ENCODE data around the gene KIRREL1. TPM values are rescaled to one million over a fixed set of nuclear protein-coding genes. Genes with fewer than 3 reads are reported as not detected.

Gene KIRREL1
- total and polyA plus RNA-seq, 2 of the 13 experiments (the other 11 are each of a cell fraction or from before 2014, with no cell fraction given): 0.02 to 0.03 TPM

- H4K20me1 ChIP-seq (ENCODE audit: insufficient read depth, low read length): no peaks in the 10 kb centered on the region
- peak; percentile 84 for ATAC-seq
- no peak for TF ChIP-seq ZNF737 (CRISPR knock-in tag; IDR thresholded peaks at IDR 0.05; ENCODE audit: borderline replicate concordance)
- TF ChIP-seq ZNF263 (CRISPR knock-in tag; IDR thresholded peaks at IDR 0.05): peak; percentile 61
- TF ChIP-seq ZNF232 (CRISPR knock-in tag; IDR thresholded peaks at IDR 0.05; ENCODE audit: borderline replicate concordance): no peak
- peak; percentile 18 for TF ChIP-seq YY1 (IDR thresholded peaks at IDR 0.05; ENCODE audit: insufficient read depth, insufficient replicate concordance, low read depth, low read length)
- no peak for TF ChIP-seq PAF1 (CRISPR knock-in tag; IDR thresholded peaks at IDR 0.05)
- peak; percentile 39 for TF ChIP-seq HNRNPLL (IDR thresholded peaks at IDR 0.05; ENCODE audit: low read depth, low read length, poor library complexity, severe bottlenecking)
- TF ChIP-seq ZFYVE20 (CRISPR knock-in tag; IDR thresholded peaks at IDR 0.05; ENCODE audit: borderline replicate concordance, low read depth): no peak
- no peak for TF ChIP-seq GABPA (IDR thresholded peaks at IDR 0.05; ENCODE audit: low read depth, low read length)
- no peak for TF ChIP-seq GABPA (CRISPR knock-in tag; IDR thresholded peaks at IDR 0.05; ENCODE audit: low read depth)
- TF ChIP-seq ATF7 (IDR thresholded peaks at IDR 0.05): peak; percentile 74
- no peak for TF ChIP-seq ATF7 (CRISPR knock-in tag; IDR thresholded peaks at IDR 0.05)
- 0 out of 2 replicates have a peak, but pooled peaks have one; percentile 19 for TF ChIP-seq CREB1 (IDR thresholded peaks at IDR 0.05)
- no peak for TF ChIP-seq CREB1 (CRISPR knock-in tag; IDR thresholded peaks at IDR 0.05)
- no peaks in the 10 kb centered on the region for H3K4me1 ChIP-seq (ENCODE audit: insufficient read depth, low read length)
- H3K9me3 ChIP-seq (ENCODE audit: low read length): peaks cover 9% of the 10 kb centered on the region
- in situ Hi-C loops (cut with HindIII; ENCODE audit: extremely low pct_ligation_motif_present, low pct_unique_long_range_greater_than_20kb) (no loop called here), intact Hi-C loops (cut with micrococcal nuclease; ENCODE audit: unreplicated experiment) (no loop called here)
- 34% methylated on average over 12 of the region's 58 CpGs for WGBS (ENCODE audit: low lambda C conversion rate)
- H3K27ac ChIP-seq (ENCODE audit: extremely low read length, insufficient read depth, low read length): no peak overlapping the region
- peak overlapping the region; percentile 54 for H3K4me2 ChIP-seq (ENCODE audit: low read depth, low read length)
- H3K4me3 ChIP-seq (replicated peaks in 1 of 3; ENCODE audit: insufficient read depth in 1 of 3, low read depth in 2 of 3, low read length in 3 of 3): peak overlapping the region in 2 of 3 experiments; percentile 27 to 52; a peak in 2 of 6 replicates
- peaks cover 0 to 37% of the 10 kb centered on the region in 2 experiments; a peak in 4 of 5 replicates for H3K27me3 ChIP-seq (ENCODE audit: control insufficient read depth in 1 of 2, insufficient read depth in 2 of 2, low read length in 2 of 2)
- no peak for DNase-seq (ENCODE audit: low spot score)
- ChIA-PET CTCF (ENCODE audit: low intra/inter-chr PET ratio, low total read pairs) (interaction anchor here (1.0 kb wide), 1 partner anchor 149 kb away, joined by 5 read pairs; no protein-coding TSS in a partner anchor), POLR2A (no interaction called here)
- no peak for FAIRE-seq
- no peak overlapping the region for H3K9ac ChIP-seq (ENCODE audit: insufficient read depth, low read depth, low read length)
- H3K79me2 ChIP-seq (ENCODE audit: insufficient read depth, low read length): no peaks in the 10 kb centered on the region
- H3K36me3 ChIP-seq (replicated peaks in 1 of 2; ENCODE audit: control insufficient read depth in 1 of 2, insufficient read depth in 2 of 2, low read length in 2 of 2): no peaks in the 10 kb centered on the region
- H2AFZ ChIP-seq (ENCODE audit: low read length): no peak overlapping the region
- BruUV-seq (replicated peaks): no TSS peak
Observed at GRCh38 chr1:158112994-158113758, 119.7 kb downstream of the KIRREL1 start.

All from HepG2 (cell line).